NCI-H2029 (cell line): ENCODE data around the gene FGFRL1.

ENCODE experiments used
- DNase-seq: peaks from one replicate; lab custom pipeline; 2025; lab: John Stamatoyannopoulos, UW

Gene FGFRL1

GRCh38 chr4:1075225-1075624 lies 63.8 kb downstream of the FGFRL1 start:
- DNase-seq = no peak

GRCh38 chr4:1075809-1076699 lies 64.6 kb downstream of the FGFRL1 start:
- DNase-seq = no peak
